ENCODE results near the gene REPIN1. TPM values are rescaled to one million over a fixed set of nuclear protein-coding genes. Genes with fewer than 3 reads are reported as not detected.

REPIN1 gene
- total RNA-seq, 1 donor from 2014 or later = 146 TPM

- no peak for TF ChIP-seq CTCF (IDR thresholded peaks at IDR 0.05; ENCODE audit: partially characterized antibody, unreplicated experiment)
- peaks cover 21% of the 10 kb centered on the region for H3K9me3 Mint-ChIP-seq (ENCODE audit: unreplicated experiment)
- peak overlapping the region; percentile 89 for H3K27ac Mint-ChIP-seq (ENCODE audit: unreplicated experiment)
- H3K4me1 Mint-ChIP-seq (ENCODE audit: low read depth, unreplicated experiment) = peaks cover 61% of the 10 kb centered on the region
- H3K4me3 Mint-ChIP-seq (ENCODE audit: unreplicated experiment) = peak overlapping the region; percentile 93
- peaks cover 3% of the 10 kb centered on the region for H3K36me3 Mint-ChIP-seq (ENCODE audit: unreplicated experiment)
- DNase-seq = peak; percentile 92
- H3K27me3 Mint-ChIP-seq (ENCODE audit: unreplicated experiment) = peaks cover 15% of the 10 kb centered on the region
Observed at GRCh38 chr7:150404805-150405583, 36.4 kb downstream of the REPIN1 start.

GRCh38 chr7:150405584-150406311 is 37.1 kb downstream of the REPIN1 start:
- H3K4me1 Mint-ChIP-seq (ENCODE audit: low read depth, unreplicated experiment) = peaks cover 57% of the 10 kb centered on the region
- peaks cover 20% of the 10 kb centered on the region for H3K9me3 Mint-ChIP-seq (ENCODE audit: unreplicated experiment)
- TF ChIP-seq CTCF (IDR thresholded peaks at IDR 0.05; ENCODE audit: partially characterized antibody, unreplicated experiment) = no peak
- H3K36me3 Mint-ChIP-seq (ENCODE audit: unreplicated experiment) = peaks cover 3% of the 10 kb centered on the region
- H3K4me3 Mint-ChIP-seq (ENCODE audit: unreplicated experiment) = peak overlapping the region; percentile 93
- DNase-seq = peak; percentile 66
- H3K27me3 Mint-ChIP-seq (ENCODE audit: unreplicated experiment) = peaks cover 15% of the 10 kb centered on the region
- peak overlapping the region; percentile 76 for H3K27ac Mint-ChIP-seq (ENCODE audit: unreplicated experiment)

GRCh38 chr7:150406312-150406566 is 37.6 kb downstream of the REPIN1 start:
- no peak for DNase-seq
- Mint-ChIP-seq H3K9me3 (ENCODE audit: unreplicated experiment) (peaks cover 20% of the 10 kb centered on the region), H3K4me3 (ENCODE audit: unreplicated experiment) (peak overlapping the region; percentile 93), H3K27me3 (ENCODE audit: unreplicated experiment) (peaks cover 12% of the 10 kb centered on the region), H3K4me1 (ENCODE audit: low read depth, unreplicated experiment) (peaks cover 57% of the 10 kb centered on the region), H3K27ac (ENCODE audit: unreplicated experiment) (peak overlapping the region; percentile 76), H3K36me3 (ENCODE audit: unreplicated experiment) (peaks cover 3% of the 10 kb centered on the region)
- no peak for TF ChIP-seq CTCF (IDR thresholded peaks at IDR 0.05; ENCODE audit: partially characterized antibody, unreplicated experiment)

GRCh38 chr7:150406567-150407421 is 38.2 kb downstream of the REPIN1 start:
- Mint-ChIP-seq H3K9me3 (ENCODE audit: unreplicated experiment) (peaks cover 18% of the 10 kb centered on the region), H3K27ac (ENCODE audit: unreplicated experiment) (peak overlapping the region; percentile 82), H3K4me1 (ENCODE audit: low read depth, unreplicated experiment) (peaks cover 52% of the 10 kb centered on the region), H3K36me3 (ENCODE audit: unreplicated experiment) (peaks cover 3% of the 10 kb centered on the region), H3K27me3 (ENCODE audit: unreplicated experiment) (peaks cover 12% of the 10 kb centered on the region), H3K4me3 (ENCODE audit: unreplicated experiment) (peak overlapping the region; percentile 93)
- DNase-seq = no peak
- TF ChIP-seq CTCF (IDR thresholded peaks at IDR 0.05; ENCODE audit: partially characterized antibody, unreplicated experiment) = no peak

Measured in glutamatergic neuron (in vitro differentiated cells).